CD4-positive, CD25-positive, alpha-beta regulatory T cell (primary cell): ENCODE data around the gene HRC. TPM values are rescaled to one million over a fixed set of nuclear protein-coding genes. Genes with fewer than 3 reads are reported as not detected.
"Not testable (repeated sequence)": the region's sequence is repeated elsewhere in the genome, so short reads cannot be mapped to it uniquely, and the experiment has no call there.

Experiments
- ATAC-seq, 2 donors: fragments of 150-1000 bp; cut with Tn5 transposase; one replicate each; pipeline ENCODE4 v1.10.0; 2021; ENCODE audit warnings: low read depth in 2 of 2, moderate number of reproducible peaks in 2 of 2, moderate library complexity in 1 of 2
- DNase-seq, 3 donors: peaks; one replicate each; pipeline versions ENCODE4 v3.0.0 to v3.0.0-alpha.2; 2012 to 2022; ENCODE audit warnings: mixed read lengths in 1 of 3
- H3K27ac ChIP-seq: one replicate; pipeline ENCODE4 v1.7.0; 2013; ENCODE audit warnings: mild to moderate bottlenecking, low read length; ENCODE audit not compliant: insufficient read depth, poor library complexity, severe bottlenecking
- H3K27me3 ChIP-seq: one replicate; pipeline ENCODE4 v1.7.0; 2013; ENCODE audit warnings: low read length; ENCODE audit not compliant: control insufficient read depth, insufficient read depth
- H3K36me3 ChIP-seq: one replicate; pipeline ENCODE4 v1.7.0; 2013; ENCODE audit warnings: mild to moderate bottlenecking, low read length, moderate library complexity; ENCODE audit not compliant: control insufficient read depth, insufficient read depth
- H3K4me1 ChIP-seq: 2 replicates; pipeline ENCODE4 v1.7.0; 2013; ENCODE audit warnings: mild to moderate bottlenecking, low read length; ENCODE audit not compliant: insufficient read depth, control insufficient read depth, poor library complexity, severe bottlenecking
- H3K4me3 ChIP-seq: one replicate; pipeline ENCODE4 v1.7.0; 2013; ENCODE audit warnings: low read depth, mild to moderate bottlenecking, low read length, moderate library complexity
- H3K9me3 ChIP-seq, 2 experiments: 1 replicate in 1 of 2; 2 replicates in 1 of 2; pipeline ENCODE4 v1.7.0; 2013; ENCODE audit warnings: low read length in 2 of 2, mild to moderate bottlenecking in 1 of 2, moderate library complexity in 1 of 2; ENCODE audit not compliant: control insufficient read depth in 2 of 2
- H3K27ac Mint-ChIP-seq, 3 donors: one replicate each; pipeline ENCODE4 v1.8.0; 2020 to 2022; ENCODE audit warnings: mild to moderate bottlenecking in 3 of 3, mixed read lengths in 3 of 3, moderate library complexity in 2 of 3
- H3K27me3 Mint-ChIP-seq: one replicate; pipeline ENCODE4 v1.8.0; 2022; ENCODE audit warnings: mild to moderate bottlenecking, mixed read lengths
- H3K36me3 Mint-ChIP-seq: one replicate; pipeline ENCODE4 v1.8.0; 2020; ENCODE audit warnings: mixed read lengths
- H3K4me1 Mint-ChIP-seq, 4 donors: one replicate each; pipeline ENCODE4 v1.8.0; 2020 to 2022; ENCODE audit warnings: mixed read lengths in 4 of 4, mild to moderate bottlenecking in 1 of 4
- H3K4me3 Mint-ChIP-seq, 4 donors: one replicate each; pipeline ENCODE4 v1.8.0; 2020 to 2022; ENCODE audit warnings: mild to moderate bottlenecking in 4 of 4, mixed read lengths in 4 of 4, moderate library complexity in 3 of 4
- H3K9me3 Mint-ChIP-seq, 7 donors: one replicate each; pipeline ENCODE4 v1.8.0; 2020 to 2022; ENCODE audit warnings: mixed read lengths in 7 of 7, mild to moderate bottlenecking in 3 of 7, moderate library complexity in 2 of 7
- polyA plus RNA-seq, 4 donors: library from polyadenylated mRNA; unstranded; fragments of 300-500 nt; fragmentation: Illumina TruSeq; gene quantifications; one replicate each; pipeline ENCODE4 v1.2.3, GENCODE V29; 2021
- total RNA-seq: library from RNA; stranded (reverse); gene quantifications from one replicate; pipeline ENCODE4 v1.2.3, GENCODE V29; 2022

HRC gene
- total and polyA plus RNA-seq, 5 donors from 2014 or later, result not detected

- H3K27me3 ChIP-seq, result no peaks in the 10 kb centered on the region
- peak overlapping the region in 1 of 3 donors; percentile 43 for H3K27ac Mint-ChIP-seq
- peaks cover 0 to 2% of the 10 kb centered on the region in 2 experiments for H3K9me3 ChIP-seq
- no peaks in the 10 kb centered on the region for H3K36me3 Mint-ChIP-seq
- H3K4me1 ChIP-seq, result peaks cover 5% of the 10 kb centered on the region
- no peak overlapping the region for H3K4me3 ChIP-seq
- peaks cover 5 to 17% (median 9%) of the 10 kb centered on the region in 4 donors for H3K4me1 Mint-ChIP-seq
- peaks cover 0 to 16% (median 0%) of the 10 kb centered on the region in 7 donors for H3K9me3 Mint-ChIP-seq
- ATAC-seq, result no peak
- no peak overlapping the region for H3K4me3 Mint-ChIP-seq
- H3K27ac ChIP-seq, result no peak overlapping the region
- no peak for DNase-seq
- peaks cover 7% of the 10 kb centered on the region for H3K27me3 Mint-ChIP-seq
- no peaks in the 10 kb centered on the region for H3K36me3 ChIP-seq
These were observed 34.1 kb upstream of the HRC start for GRCh38 chr19:49189259-49189658.

DNA sequence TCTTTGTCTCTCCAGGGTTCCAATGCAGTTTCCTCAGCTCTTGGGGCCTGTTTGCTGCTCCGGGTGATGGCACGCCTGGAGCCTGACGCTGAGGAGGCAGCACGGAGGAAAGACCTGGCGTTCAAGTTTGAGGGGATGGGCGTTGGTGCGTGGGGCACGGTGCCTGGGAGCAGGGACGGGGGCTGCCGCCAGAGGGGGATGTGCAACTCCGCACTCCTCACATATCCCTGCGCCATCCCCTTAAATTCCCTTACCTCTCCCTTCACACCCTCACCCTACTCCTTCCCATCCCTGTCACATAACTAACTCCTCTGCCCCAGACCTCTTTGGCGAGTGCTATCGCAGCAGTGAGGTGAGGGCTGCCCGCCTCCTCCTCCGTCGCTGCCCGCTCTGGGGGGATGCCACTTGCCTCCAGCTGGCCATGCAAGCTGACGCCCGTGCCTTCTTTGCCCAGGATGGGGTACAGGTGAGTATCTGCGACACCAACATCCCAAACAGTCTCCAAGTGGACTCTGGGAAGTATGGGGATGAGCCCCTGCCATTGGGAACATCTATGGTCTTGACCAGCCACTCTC is 33.5 kb upstream of the HRC start:
- H3K27ac ChIP-seq, result no peak overlapping the region

GRCh38 chr19:49186108-49186507 is 30.9 kb upstream of the HRC start:
- peak overlapping the region in 1 of 3 donors; percentile 27 for H3K27ac Mint-ChIP-seq
- Histone ChIP-seq H3K36me3 (no peaks in the 10 kb centered on the region), H3K4me1 (peaks cover 5% of the 10 kb centered on the region), H3K9me3 (peaks cover 4 to 5% of the 10 kb centered on the region in 2 experiments), H3K27me3 (no peaks in the 10 kb centered on the region), H3K27ac (no peak overlapping the region), H3K4me3 (no peak overlapping the region)
- no peak overlapping the region for H3K4me3 Mint-ChIP-seq
- peaks cover 11% of the 10 kb centered on the region for H3K27me3 Mint-ChIP-seq
- no peaks in the 10 kb centered on the region for H3K36me3 Mint-ChIP-seq
- peaks cover 5 to 17% (median 9%) of the 10 kb centered on the region in 4 donors for H3K4me1 Mint-ChIP-seq
- ATAC-seq (peak in 1 of 2 donors; percentile 56), DNase-seq (no peak)
- H3K9me3 Mint-ChIP-seq, result peaks cover 0 to 26% (median 5%) of the 10 kb centered on the region in 7 donors

More for the DNA sequence above, 33.5 kb upstream of the HRC start:
- peaks cover 7% of the 10 kb centered on the region for H3K27me3 Mint-ChIP-seq
- no peak overlapping the region for H3K4me3 Mint-ChIP-seq
- peaks cover 0 to 20% (median 4%) of the 10 kb centered on the region in 7 donors for H3K9me3 Mint-ChIP-seq
- H3K27ac Mint-ChIP-seq, result no peak overlapping the region
- H3K36me3 ChIP-seq, result no peaks in the 10 kb centered on the region
- peaks cover 5% of the 10 kb centered on the region for H3K4me1 ChIP-seq
- H3K9me3 ChIP-seq, result peaks cover 4 to 5% of the 10 kb centered on the region in 2 experiments
- no peak for ATAC-seq
- DNase-seq, result no peak
- H3K4me1 Mint-ChIP-seq, result peaks cover 5 to 17% (median 9%) of the 10 kb centered on the region in 4 donors
- no peaks in the 10 kb centered on the region for H3K27me3 ChIP-seq
- no peak overlapping the region for H3K4me3 ChIP-seq
- H3K36me3 Mint-ChIP-seq, result no peaks in the 10 kb centered on the region

DNA sequence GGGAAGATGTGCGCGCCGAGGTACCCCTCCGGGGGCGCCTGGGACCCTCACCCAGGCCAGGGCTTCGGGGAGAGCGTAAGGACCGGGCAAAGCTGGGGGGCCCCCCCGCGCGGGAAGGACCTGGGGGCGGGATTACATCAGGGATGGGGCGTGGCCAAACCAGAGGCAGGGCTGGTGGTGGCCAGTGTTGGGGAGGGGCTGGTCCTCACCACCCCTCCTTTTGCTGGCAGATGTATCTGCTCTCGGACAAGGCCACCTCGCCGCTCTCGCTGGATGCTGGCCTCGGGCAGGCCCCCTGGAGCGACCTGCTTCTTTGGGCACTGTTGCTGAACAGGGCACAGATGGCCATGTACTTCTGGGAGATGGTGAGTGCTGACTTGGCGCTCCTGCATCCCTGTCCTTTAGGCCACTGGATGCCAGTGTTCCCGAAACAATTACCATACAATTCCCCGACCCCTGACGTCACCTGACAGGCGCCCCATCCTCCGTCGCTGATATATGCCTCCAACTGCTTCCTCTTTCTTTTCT is 27.7 kb upstream of the HRC start:
- DNase-seq (no peak), ATAC-seq (no peak)
- Mint-ChIP-seq H3K27me3 (peaks cover 7% of the 10 kb centered on the region), H3K4me3 (no peak overlapping the region), H3K36me3 (no peaks in the 10 kb centered on the region), H3K27ac (no peak overlapping the region), H3K9me3 (peaks cover 0 to 27% (median 6%) of the 10 kb centered on the region in 7 donors), H3K4me1 (peaks cover 0 to 5% (median 4%) of the 10 kb centered on the region in 4 donors)
- Histone ChIP-seq H3K4me3 (no peak overlapping the region), H3K27me3 (no peaks in the 10 kb centered on the region), H3K27ac (no peak overlapping the region), H3K4me1 (no peaks in the 10 kb centered on the region), H3K36me3 (no peaks in the 10 kb centered on the region), H3K9me3 (peaks cover 4 to 5% of the 10 kb centered on the region in 2 experiments)

GRCh38 chr19:49182010-49182847 is 27.0 kb upstream of the HRC start:
- H3K4me1 Mint-ChIP-seq, result not testable (repeated sequence)

GRCh38 chr19:49180659-49181058 is 25.5 kb upstream of the HRC start:
- DNase-seq (no peak), ATAC-seq (no peak)
- no peak overlapping the region for H3K27ac ChIP-seq
- Mint-ChIP-seq H3K36me3 (no peaks in the 10 kb centered on the region), H3K4me3 (no peak overlapping the region), H3K9me3 (peaks cover 0 to 19% (median 5%) of the 10 kb centered on the region in 7 donors), H3K27ac (no peak overlapping the region), H3K27me3 (peaks cover 8% of the 10 kb centered on the region), H3K4me1 (peaks cover 0 to 4% (median 0%) of the 10 kb centered on the region in 4 donors)
- no peaks in the 10 kb centered on the region for H3K4me1 ChIP-seq
- H3K4me3 ChIP-seq, result no peak overlapping the region
- peaks cover 4 to 5% of the 10 kb centered on the region in 2 experiments for H3K9me3 ChIP-seq
- H3K36me3 ChIP-seq, result no peaks in the 10 kb centered on the region
- H3K27me3 ChIP-seq, result no peaks in the 10 kb centered on the region

More at GRCh38 chr19:49182010-49182847, 27.0 kb upstream of the HRC start:
- not testable (repeated sequence) for H3K4me3 ChIP-seq, H3K27me3 Mint-ChIP-seq, H3K4me1 ChIP-seq, H3K27me3 ChIP-seq, H3K9me3 ChIP-seq, H3K27ac ChIP-seq, H3K36me3 Mint-ChIP-seq, H3K36me3 ChIP-seq, H3K27ac Mint-ChIP-seq, ATAC-seq, H3K4me3 Mint-ChIP-seq, DNase-seq
- H3K9me3 Mint-ChIP-seq, result peaks cover 0 to 27% (median 6%) of the 10 kb centered on the region in 7 donors

- peaks cover 4% of the 10 kb centered on the region for H3K27me3 Mint-ChIP-seq
- H3K9me3 Mint-ChIP-seq, result peaks cover 0 to 4% (median 0%) of the 10 kb centered on the region in 7 donors
- no peaks in the 10 kb centered on the region for H3K9me3 ChIP-seq
- H3K4me1 ChIP-seq, result no peaks in the 10 kb centered on the region
- H3K36me3 Mint-ChIP-seq, result no peaks in the 10 kb centered on the region
- H3K27ac ChIP-seq, result no peak overlapping the region
- DNase-seq (no peak), ATAC-seq (no peak)
- H3K36me3 ChIP-seq, result no peaks in the 10 kb centered on the region
- H3K27me3 ChIP-seq, result peaks cover 2% of the 10 kb centered on the region
- H3K27ac Mint-ChIP-seq, result no peak overlapping the region
- peaks cover 0 to 4% (median 0%) of the 10 kb centered on the region in 4 donors for H3K4me1 Mint-ChIP-seq
- H3K4me3 Mint-ChIP-seq, result no peak overlapping the region
- H3K4me3 ChIP-seq, result no peak overlapping the region
These were observed 18.0 kb upstream of the HRC start for GRCh38 chr19:49173198-49173597.
